WTC11 (cell line): ENCODE results near the gene SPANXB1. TPM values are rescaled to one million over a fixed set of nuclear protein-coding genes. Genes with fewer than 3 reads are reported as not detected.
"Not testable (repeated sequence)": the region's sequence is repeated elsewhere in the genome, so short reads cannot be mapped to it uniquely, and the experiment has no call there.

Experiments used
- ATAC-seq: fragments of 200-7000 bp; cut with Tn5 transposase; 2 replicates; pipeline ENCODE4 v1.10.0; 2021; ENCODE audit warnings: mild to moderate bottlenecking, moderate library complexity
- Bru-seq: library from RNA; stranded (reverse); fragments of 400-500 nt; gene quantifications from one replicate; lab custom pipeline; 2021; lab: Mats Ljungman, UMichigan
- CTCF ChIA-PET: fragments of 300-600 bp; sonication (Branson Sonifier 250); formaldehyde crosslinking; loops from one replicate; lab custom pipeline; 2021; ENCODE audit warnings: antibody characterized with exemption; lab: Charles Lee
- POLR2A ChIA-PET: fragments of 350-600 bp; sonication (Branson Sonifier 250); formaldehyde crosslinking; loops from one replicate; lab custom pipeline; 2021; ENCODE audit warnings: antibody characterized with exemption; lab: Charles Lee
- DNase-seq: peaks from one replicate; pipeline ENCODE4 v3.0.0; 2021; ENCODE audit warnings: low spot score
- H3K27ac Mint-ChIP-seq: 2 replicates; pipeline ENCODE4 v1.8.0; 2021; ENCODE audit warnings: mixed read lengths
- H3K27me3 Mint-ChIP-seq: 2 replicates; pipeline ENCODE4 v1.8.0; 2021; ENCODE audit warnings: low read depth, mild to moderate bottlenecking, moderate library complexity, mixed read lengths
- H3K36me3 Mint-ChIP-seq: 2 replicates; pipeline ENCODE4 v1.8.0; 2021; ENCODE audit warnings: mixed read lengths
- H3K4me1 Mint-ChIP-seq: 2 replicates; pipeline ENCODE4 v1.8.0; 2022; ENCODE audit warnings: mixed read lengths
- H3K4me3 Mint-ChIP-seq: 2 replicates; pipeline ENCODE4 v1.8.0; 2021; ENCODE audit warnings: mild to moderate bottlenecking, moderate library complexity, mixed read lengths
- H3K9me3 Mint-ChIP-seq: 2 replicates; pipeline ENCODE4 v1.8.0; 2021; ENCODE audit warnings: mixed read lengths
- CBFB ChIP-seq: sonication (generic); formaldehyde crosslinking; IDR thresholded peaks from 2 replicates; pipeline ENCODE4 v1.8.1; 2022; ENCODE audit warnings: mild to moderate bottlenecking, low read depth, missing genetic modification reagents
- E2F1 ChIP-seq: sonication (generic); formaldehyde crosslinking; IDR thresholded peaks from 2 replicates; pipeline ENCODE4 v1.8.0; 2022; ENCODE audit warnings: mild to moderate bottlenecking, missing genetic modification reagents
- EMX1 ChIP-seq: fragments of 250-450 bp; sonication (Bioruptor Pico); IDR thresholded peaks from 2 replicates; pipeline ENCODE4 v1.8.0; 2021; ENCODE audit warnings: mild to moderate bottlenecking
- ERG ChIP-seq: fragments of 250-450 bp; sonication (Bioruptor Pico); IDR thresholded peaks from 2 replicates; pipeline ENCODE4 v1.8.0; 2021; ENCODE audit warnings: mild to moderate bottlenecking
- ESRRA ChIP-seq: sonication (generic); formaldehyde crosslinking; IDR thresholded peaks from 2 replicates; pipeline ENCODE4 v1.8.1; 2022; ENCODE audit warnings: mild to moderate bottlenecking, missing genetic modification reagents, borderline replicate concordance
- FOXP1 ChIP-seq: sonication (generic); formaldehyde crosslinking; IDR thresholded peaks from 2 replicates; pipeline ENCODE4 v1.8.0; 2022; ENCODE audit warnings: missing genetic modification reagents, mild to moderate bottlenecking, moderate library complexity, borderline replicate concordance
- HMGA2 ChIP-seq: fragments of 250-450 bp; sonication (Bioruptor Pico); IDR thresholded peaks from 2 replicates; pipeline ENCODE4 v1.4.0; 2021; ENCODE audit warnings: mild to moderate bottlenecking, moderate library complexity
- MYBL2 ChIP-seq: sonication (generic); formaldehyde crosslinking; IDR thresholded peaks from 2 replicates; pipeline ENCODE4 v1.8.1; 2023; ENCODE audit warnings: mild to moderate bottlenecking, moderate library complexity, missing genetic modification reagents
- NFE2L1 ChIP-seq: sonication (generic); formaldehyde crosslinking; IDR thresholded peaks from 2 replicates; pipeline ENCODE4 v1.8.1; 2023; ENCODE audit warnings: missing genetic modification reagents
- NR1H2 ChIP-seq: sonication (generic); formaldehyde crosslinking; IDR thresholded peaks from 2 replicates; pipeline ENCODE4 v1.9.0; 2021; ENCODE audit warnings: mild to moderate bottlenecking, moderate library complexity, missing genetic modification reagents
- NR3C1 ChIP-seq: sonication (generic); formaldehyde crosslinking; conservative IDR thresholded peaks from 2 replicates; pipeline ENCODE4 v1.8.1; 2023; ENCODE audit warnings: low read depth, mild to moderate bottlenecking, missing genetic modification reagents
- OVOL2 ChIP-seq: fragments of 250-450 bp; sonication (Bioruptor Pico); IDR thresholded peaks from 2 replicates; pipeline ENCODE4 v1.9.0; 2021; ENCODE audit warnings: mild to moderate bottlenecking, borderline replicate concordance
- RELA ChIP-seq: sonication (generic); formaldehyde crosslinking; IDR thresholded peaks from 2 replicates; pipeline ENCODE4 v1.8.1; 2022; ENCODE audit warnings: missing genetic modification reagents, mild to moderate bottlenecking, borderline replicate concordance
- SOX15 ChIP-seq: fragments of 250-450 bp; sonication (Bioruptor Pico); IDR thresholded peaks from 2 replicates; pipeline ENCODE4 v1.9.0; 2021; ENCODE audit warnings: mild to moderate bottlenecking
- ZBTB21 ChIP-seq: sonication (generic); formaldehyde crosslinking; IDR thresholded peaks from 2 replicates; pipeline ENCODE4 v1.8.1; 2023; ENCODE audit warnings: mild to moderate bottlenecking, missing genetic modification reagents, borderline replicate concordance
- ZNF232 ChIP-seq: sonication (generic); formaldehyde crosslinking; IDR thresholded peaks from 2 replicates; pipeline ENCODE4 v1.8.0; 2022; ENCODE audit warnings: mild to moderate bottlenecking, missing genetic modification reagents
- ZNF263 ChIP-seq: sonication (generic); formaldehyde crosslinking; IDR thresholded peaks from 2 replicates; pipeline ENCODE4 v1.8.1; 2022; ENCODE audit warnings: low read depth, mild to moderate bottlenecking, moderate library complexity, missing genetic modification reagents
- ZNF281 ChIP-seq: sonication (generic); formaldehyde crosslinking; IDR thresholded peaks from 2 replicates; pipeline ENCODE4 v1.8.0; 2023; ENCODE audit warnings: mild to moderate bottlenecking, missing genetic modification reagents
- ZNF423 ChIP-seq: fragments of 250-450 bp; sonication (Bioruptor Pico); IDR thresholded peaks from 2 replicates; pipeline ENCODE4 v2.1.2; 2022; ENCODE audit warnings: mild to moderate bottlenecking, moderate library complexity
- long read RNA-seq, 3 experiments: library from RNA in 1 of 3; library from capped mRNA in 1 of 3; library from polyadenylated mRNA in 1 of 3; unstranded in 2 of 3; stranded (forward) in 1 of 3; transcript quantifications; one replicate each; pipeline ENCODE4 v2.0.0, GENCODE V29; 2021
- total RNA-seq: library from RNA; stranded (reverse); gene quantifications from 3 replicates; pipeline ENCODE4 v1.2.3, GENCODE V29; 2021

The SPANXB1 gene
- not detected in 3 replicates for total RNA-seq
- not detected for Bru-seq, nascent RNA
- long read RNA-seq, experiment 1 = 0 reads
- long read RNA-seq, experiment 2 = 0 reads
- long read RNA-seq, experiment 3 = 0 reads

- ATAC-seq, H3K4me3 Mint-ChIP-seq, H3K27ac Mint-ChIP-seq, H3K27me3 Mint-ChIP-seq, CTCF ChIA-PET, DNase-seq, H3K4me1 Mint-ChIP-seq, POLR2A ChIA-PET: not testable (repeated sequence)
- peaks cover 11% of the 10 kb centered on the region for H3K36me3 Mint-ChIP-seq
- peaks cover 20% of the 10 kb centered on the region for H3K9me3 Mint-ChIP-seq
Measured at GRCh38 chrX:141002568-141002967, at the start of gene SPANXB1. Gene SPANXB1 (plus strand): TSS chrX:141002594. CDS start chrX:141002694, 100 bp downstream.

- Mint-ChIP-seq H3K9me3 (peaks cover 5% of the 10 kb centered on the region), H3K27ac (no peak overlapping the region), H3K4me3 (no peak overlapping the region), H3K36me3 (no peaks in the 10 kb centered on the region), H3K4me1 (no peaks in the 10 kb centered on the region), H3K27me3 (no peaks in the 10 kb centered on the region; the same call in 1 of the 2 replicates)
- DNase-seq = no peak
- ATAC-seq = no peak
- ChIA-PET POLR2A (no interaction called here), CTCF (no interaction called here)
- TF ChIP-seq OVOL2 (CRISPR knock-in tag) (no peak), ESRRA (CRISPR knock-in tag) (no peak), ERG (CRISPR knock-in tag) (no peak), NFE2L1 (CRISPR knock-in tag) (no peak), EMX1 (no peak), SOX15 (CRISPR knock-in tag) (no peak), ZNF263 (CRISPR knock-in tag) (no peak), RELA (CRISPR knock-in tag) (no peak), ZBTB21 (CRISPR knock-in tag) (no peak), E2F1 (CRISPR knock-in tag) (no peak), HMGA2 (CRISPR knock-in tag) (no peak), NR3C1 (CRISPR knock-in tag) (no peak), MYBL2 (CRISPR knock-in tag) (no peak), FOXP1 (CRISPR knock-in tag) (no peak), ZNF232 (CRISPR knock-in tag) (no peak), CBFB (CRISPR knock-in tag) (no peak), ZNF281 (no peak)
Measured at GRCh38 chrX:140967036-140967435, 35.4 kb upstream of the SPANXB1 start.

- H3K27me3 Mint-ChIP-seq = no peaks in the 10 kb centered on the region; the same call in 1 of the 2 replicates
- POLR2A ChIA-PET = no interaction called here
- TF ChIP-seq NR1H2 (CRISPR knock-in tag) (no peak), ZNF232 (CRISPR knock-in tag) (no peak), ZNF423 (CRISPR knock-in tag) (no peak)
- no peak overlapping the region for H3K4me3 Mint-ChIP-seq
- H3K27ac Mint-ChIP-seq = no peak overlapping the region
- ATAC-seq (no peak), DNase-seq (no peak)
- CTCF ChIA-PET = no interaction called here
- no peaks in the 10 kb centered on the region; the same call in 1 of the 2 replicates for H3K9me3 Mint-ChIP-seq
- H3K4me1 Mint-ChIP-seq = no peaks in the 10 kb centered on the region
- no peaks in the 10 kb centered on the region for H3K36me3 Mint-ChIP-seq
Measured at GRCh38 chrX:140971099-140971795, 31.1 kb upstream of the SPANXB1 start.
